ENCODE results near the gene COL9A2. TPM values are rescaled to one million over a fixed set of nuclear protein-coding genes. Genes with fewer than 3 reads are reported as not detected.

COL9A2 gene
- total and polyA plus RNA-seq, 3 donors from 2014 or later, result 3.5 to 7.2 (median 5.1) TPM

- intact Hi-C loops (cut with DNase I; ENCODE audit: low total_unique reads), result no loop called here
- Histone ChIP-seq H3K9me3 (no peaks in the 10 kb centered on the region), H3K27me3 (no peaks in the 10 kb centered on the region), H3K27ac (no peak overlapping the region), H3K4me3 (no peak overlapping the region), H3K36me3 (ENCODE audit: low read depth, missing control alignments) (no peaks in the 10 kb centered on the region), H3K4me1 (peaks cover 9% of the 10 kb centered on the region)
- no peak for DNase-seq
- WGBS, 2 donors, result 77 to 87% methylated on average over 2 of the region's 2 CpGs
- TF ChIP-seq CTCF (IDR thresholded peaks at IDR 0.05) (no peak), POLR2A (IDR thresholded peaks at IDR 0.05) (no peak)
These were observed 64.5 kb downstream of the COL9A2 start for GRCh38 chr1:40252601-40253000.

DNA sequence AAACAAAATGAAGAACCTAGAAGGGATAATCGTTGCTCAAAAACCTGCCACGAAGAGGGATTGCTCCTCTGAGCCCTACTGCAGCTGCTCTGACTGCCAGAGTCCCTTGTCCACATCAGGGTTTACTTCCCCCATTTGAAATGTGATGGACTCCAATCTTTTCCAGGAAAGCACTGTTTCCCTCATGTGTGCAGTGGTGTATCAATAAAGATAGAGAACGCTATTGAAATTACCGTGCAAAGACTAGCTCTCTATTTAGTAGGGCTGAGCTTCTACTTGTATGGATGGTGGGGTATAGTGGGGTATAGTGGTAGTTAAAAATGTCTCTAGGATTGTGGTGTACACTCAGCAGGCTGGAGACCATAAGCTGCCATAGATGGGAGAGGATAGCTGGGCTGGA, 65.6 kb downstream of the COL9A2 start:
- TF ChIP-seq POLR2A (IDR thresholded peaks at IDR 0.05) (no peak), CTCF (IDR thresholded peaks at IDR 0.05) (no peak)
- WGBS, 2 donors, result 80 to 85% methylated on average over 4 of the region's 4 CpGs
- Histone ChIP-seq H3K9me3 (no peaks in the 10 kb centered on the region), H3K4me3 (no peak overlapping the region), H3K27me3 (no peaks in the 10 kb centered on the region), H3K4me1 (peaks cover 4% of the 10 kb centered on the region), H3K27ac (no peak overlapping the region), H3K36me3 (ENCODE audit: low read depth, missing control alignments) (no peaks in the 10 kb centered on the region)
- intact Hi-C loops (cut with DNase I; ENCODE audit: low total_unique reads), result no loop called here
- DNase-seq, result no peak

Other genes starting within 250 kb of the COL9A2 start
- 10 to 100 TPM; 67.0 to 82.9 TPM for gene PPT1, start 220.0 kb downstream of the COL9A2 start, total RNA-seq
- 112 TPM for gene PPT1, start 220.0 kb downstream of the COL9A2 start, polyA plus RNA-seq (ENCODE audit: insufficient read depth, low read depth, low replicate concordance)
- 10 to 100 TPM; 27.2 to 28.4 TPM for gene RLF, start 155.9 kb downstream of the COL9A2 start, total RNA-seq
- gene RLF, start 155.9 kb downstream of the COL9A2 start, polyA plus RNA-seq (ENCODE audit: insufficient read depth, low read depth, low replicate concordance), result 16.4 TPM
- gene TMCO2, start 69.3 kb downstream of the COL9A2 start, total RNA-seq, result 10 to 100 TPM; 35.2 to 81.5 TPM
- 198 TPM for gene TMCO2, start 69.3 kb downstream of the COL9A2 start, polyA plus RNA-seq (ENCODE audit: insufficient read depth, low read depth, low replicate concordance)
- 10 to 100 TPM; 30.4 to 31.3 TPM for gene ZMPSTE24, start 59.0 kb downstream of the COL9A2 start, total RNA-seq
- 22.5 TPM for gene ZMPSTE24, start 59.0 kb downstream of the COL9A2 start, polyA plus RNA-seq (ENCODE audit: insufficient read depth, low read depth, low replicate concordance)
- 10 to 100 TPM; 23.0 to 27.1 TPM for gene SMAP2, start 56.4 kb upstream of the COL9A2 start, total RNA-seq
- 44.3 TPM for gene SMAP2, start 56.4 kb upstream of the COL9A2 start, polyA plus RNA-seq (ENCODE audit: insufficient read depth, low read depth, low replicate concordance)
- 1 to 10 TPM; 4.2 to 4.6 TPM for gene ZFP69B, start 133.2 kb upstream of the COL9A2 start, total RNA-seq
- gene ZFP69B, start 133.2 kb upstream of the COL9A2 start, polyA plus RNA-seq (ENCODE audit: insufficient read depth, low read depth, low replicate concordance), result 3.0 TPM
- gene ZFP69, start 160.0 kb upstream of the COL9A2 start, total RNA-seq, result 1 to 10 TPM; 6.7 to 9.3 TPM
- gene ZFP69, start 160.0 kb upstream of the COL9A2 start, polyA plus RNA-seq (ENCODE audit: insufficient read depth, low read depth, low replicate concordance), result 5.4 TPM
- gene EXO5, start 191.5 kb upstream of the COL9A2 start, total RNA-seq, result 10 to 100 TPM in 1 of 2 donors, 1 to 10 TPM in 1; 9.4 to 10.9 TPM
- gene EXO5, start 191.5 kb upstream of the COL9A2 start, polyA plus RNA-seq (ENCODE audit: insufficient read depth, low read depth, low replicate concordance), result 8.4 TPM
- gene ZNF684, start 214.4 kb upstream of the COL9A2 start, total RNA-seq, result 1 to 10 TPM; 8.9 to 9.9 TPM
- 5.3 TPM for gene ZNF684, start 214.4 kb upstream of the COL9A2 start, polyA plus RNA-seq (ENCODE audit: insufficient read depth, low read depth, low replicate concordance)

Measured in testis (tissue), 3 donors.